Hepatocyte (in vitro differentiated cells): ENCODE results near the gene SURF1. TPM values are rescaled to one million over a fixed set of nuclear protein-coding genes. Genes with fewer than 3 reads are reported as not detected.
A peak's percentile ranks its signal among the peaks of the same experiment; 100 is the strongest.
"Not testable (repeated sequence)": the region's sequence is repeated elsewhere in the genome, so short reads cannot be mapped to it uniquely, and the experiment has no call there.

Experiments used
- DNase-seq: peaks from one replicate; pipeline ENCODE4 v3.0.0-alpha.2; 2016; ENCODE audit warnings: low spot score
- H2AFZ ChIP-seq: fragments of 200-600 bp; sonication (generic); 2 replicates; pipeline ENCODE4 v1.6.0; 2016; ENCODE audit warnings: antibody characterized with exemption, mild to moderate bottlenecking
- H3K27ac ChIP-seq: fragments of 200-600 bp; sonication (generic); 2 replicates; pipeline ENCODE4 v1.5.1; 2016; ENCODE audit warnings: mild to moderate bottlenecking
- H3K27me3 ChIP-seq: fragments of 200-600 bp; sonication (generic); 2 replicates; pipeline ENCODE4 v1.6.1; 2016
- H3K36me3 ChIP-seq: fragments of 200-600 bp; sonication (generic); replicated peaks from 2 replicates; pipeline ENCODE4 v1.5.1; 2016; ENCODE audit warnings: low read depth; ENCODE audit not compliant: insufficient read depth
- H3K4me1 ChIP-seq: fragments of 200-600 bp; sonication (generic); 2 replicates; pipeline ENCODE4 v1.5.1; 2016; ENCODE audit warnings: mild to moderate bottlenecking, moderate library complexity; ENCODE audit not compliant: insufficient read depth
- H3K4me2 ChIP-seq: fragments of 200-600 bp; sonication (generic); 2 replicates; pipeline ENCODE4 v1.6.0; 2016
- H3K4me3 ChIP-seq: fragments of 200-600 bp; sonication (generic); 2 replicates; pipeline ENCODE4 v1.5.1; 2016; ENCODE audit warnings: mild to moderate bottlenecking
- H3K79me2 ChIP-seq: fragments of 200-600 bp; sonication (generic); 2 replicates; pipeline ENCODE4 v1.6.0; 2017; ENCODE audit warnings: mild to moderate bottlenecking
- H3K9me2 ChIP-seq: fragments of 200-600 bp; sonication (generic); replicated peaks from 2 replicates; pipeline ENCODE4 v1.6.0; 2017; ENCODE audit warnings: mild to moderate bottlenecking; ENCODE audit not compliant: insufficient read depth
- H3K9me3 ChIP-seq: fragments of 200-600 bp; sonication (generic); 2 replicates; pipeline ENCODE4 v1.5.1; 2016; ENCODE audit warnings: low read depth, mild to moderate bottlenecking
- H4K20me1 ChIP-seq: fragments of 200-600 bp; sonication (generic); 2 replicates; pipeline ENCODE4 v1.6.0; 2016; ENCODE audit warnings: mild to moderate bottlenecking; ENCODE audit not compliant: insufficient read depth, poor library complexity, severe bottlenecking
- EZH2 ChIP-seq: fragments of 200-600 bp; sonication (generic); IDR thresholded peaks from 2 replicates; pipeline ENCODE4 v1.6.1; 2016; ENCODE audit warnings: antibody characterized with exemption, mild to moderate bottlenecking, borderline replicate concordance
- EZH2phosphoT487 ChIP-seq: fragments of 200-600 bp; sonication (generic); IDR thresholded peaks from one replicate; pipeline ENCODE4 v1.6.1; 2018; ENCODE audit warnings: antibody characterized with exemption, mild to moderate bottlenecking, low read depth, moderate library complexity; ENCODE audit not compliant: unreplicated experiment, severe bottlenecking
- WGBS: methylation state at CpG from one replicate; pipeline ENCODE4 v1.1.6; 2016; ENCODE audit warnings: low lambda C conversion rate; ENCODE audit errors: missing lambda C conversion rate; 5-methylcytosine and 5-hydroxymethylcytosine counted together
- polyA plus RNA-seq: library from polyadenylated mRNA; unstranded; fragments of >200 nt; fragmentation: Nextera tagmentation; extraction: Ambion mirVana; gene quantifications from 2 replicates; pipeline ENCODE4 v1.2.1, GENCODE V29; 2016
- total RNA-seq: library from RNA; depleted of rRNA; stranded (reverse); fragments of >200 nt; gene quantifications from 2 replicates; pipeline ENCODE4 v1.2.3, GENCODE V29; 2014
- TF ChIP-seq, protein P1 (sequence below): fragments of 200-600 bp; sonication (generic); IDR thresholded peaks from 2 replicates; pipeline ENCODE4 v1.5.1; 2016; ENCODE audit warnings: antibody characterized with exemption, mild to moderate bottlenecking; ENCODE audit not compliant: poor library complexity

The SURF1 gene
- total and polyA plus RNA-seq, 2 experiments from 2014 or later = 37.4 to 76.5 TPM

DNA sequence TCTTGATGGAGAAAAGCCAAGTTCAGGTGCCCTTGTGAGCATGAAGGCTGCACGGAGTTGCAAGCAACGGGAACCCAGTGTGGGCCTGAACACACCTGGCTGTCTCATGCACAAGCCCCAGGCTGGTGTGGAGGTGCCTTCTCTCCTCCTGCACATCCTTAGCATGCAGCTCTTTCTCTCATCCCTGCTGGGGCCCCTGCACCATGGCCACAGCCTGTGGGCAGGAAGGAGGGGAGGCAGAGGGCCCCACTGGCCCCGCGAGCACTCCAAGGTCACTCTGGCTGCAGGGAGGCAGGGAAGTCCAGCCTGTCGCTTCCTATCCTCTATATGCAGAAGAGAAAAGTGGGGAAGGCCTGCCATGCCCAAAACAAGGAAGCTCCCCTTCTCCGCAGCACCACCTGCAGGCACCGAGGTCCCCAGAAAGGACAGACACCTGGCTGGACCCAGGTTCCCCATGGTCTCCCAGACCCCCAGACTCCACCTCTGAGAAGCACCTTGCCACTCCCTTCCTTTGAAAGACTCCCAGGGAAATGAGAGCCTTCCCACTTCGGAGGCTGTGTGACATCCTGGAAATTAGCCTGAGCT lies 38.5 kb upstream of the SURF1 start:
- 72% methylated on average over 7 of the region's 8 CpGs for WGBS

DNA sequence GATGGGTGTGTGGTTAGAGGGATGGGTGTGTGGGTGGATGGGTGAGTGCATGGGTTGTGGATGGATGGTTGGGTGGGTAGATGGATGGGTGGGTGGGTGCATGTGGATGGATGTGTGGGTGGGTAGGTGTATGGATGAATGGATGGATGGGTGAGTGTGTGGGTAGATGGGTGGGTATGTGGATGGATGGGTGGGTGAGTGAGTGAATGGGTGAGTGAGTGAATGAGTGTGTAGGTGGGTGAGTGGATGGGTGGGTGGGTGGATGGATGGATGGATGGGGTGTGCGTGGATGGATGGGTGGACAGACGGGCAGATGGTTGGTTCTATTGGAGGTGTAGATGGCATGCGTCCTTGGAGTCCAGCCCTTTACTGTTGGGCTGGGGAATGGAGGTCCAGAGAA lies 37.1 kb upstream of the SURF1 start:
- Histone ChIP-seq H3K9me3 (no peaks in the 10 kb centered on the region), H2AFZ (no peak overlapping the region), H3K27me3 (no peaks in the 10 kb centered on the region), H3K4me3 (no peak overlapping the region), H3K27ac (no peak overlapping the region), H3K4me1 (peaks cover 5% of the 10 kb centered on the region), H3K36me3 (no peaks in the 10 kb centered on the region), H3K9me2 (no peaks in the 10 kb centered on the region), H3K4me2 (no peak overlapping the region), H4K20me1 (no peaks in the 10 kb centered on the region), H3K79me2 (no peaks in the 10 kb centered on the region)
- 83% methylated on average over 2 of the region's 3 CpGs for WGBS
- no peak for DNase-seq
- TF ChIP-seq EZH2phosphoT487 = no peak
- TF ChIP-seq, protein P1, sequence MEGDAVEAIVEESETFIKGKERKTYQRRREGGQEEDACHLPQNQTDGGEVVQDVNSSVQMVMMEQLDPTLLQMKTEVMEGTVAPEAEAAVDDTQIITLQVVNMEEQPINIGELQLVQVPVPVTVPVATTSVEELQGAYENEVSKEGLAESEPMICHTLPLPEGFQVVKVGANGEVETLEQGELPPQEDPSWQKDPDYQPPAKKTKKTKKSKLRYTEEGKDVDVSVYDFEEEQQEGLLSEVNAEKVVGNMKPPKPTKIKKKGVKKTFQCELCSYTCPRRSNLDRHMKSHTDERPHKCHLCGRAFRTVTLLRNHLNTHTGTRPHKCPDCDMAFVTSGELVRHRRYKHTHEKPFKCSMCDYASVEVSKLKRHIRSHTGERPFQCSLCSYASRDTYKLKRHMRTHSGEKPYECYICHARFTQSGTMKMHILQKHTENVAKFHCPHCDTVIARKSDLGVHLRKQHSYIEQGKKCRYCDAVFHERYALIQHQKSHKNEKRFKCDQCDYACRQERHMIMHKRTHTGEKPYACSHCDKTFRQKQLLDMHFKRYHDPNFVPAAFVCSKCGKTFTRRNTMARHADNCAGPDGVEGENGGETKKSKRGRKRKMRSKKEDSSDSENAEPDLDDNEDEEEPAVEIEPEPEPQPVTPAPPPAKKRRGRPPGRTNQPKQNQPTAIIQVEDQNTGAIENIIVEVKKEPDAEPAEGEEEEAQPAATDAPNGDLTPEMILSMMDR = no peak
- no peak for TF ChIP-seq EZH2

More for the DNA sequence above, 38.5 kb upstream of the SURF1 start:
- Histone ChIP-seq H3K4me3 (no peak overlapping the region), H3K9me3 (no peaks in the 10 kb centered on the region), H3K79me2 (no peaks in the 10 kb centered on the region), H3K36me3 (no peaks in the 10 kb centered on the region), H3K27ac (no peak overlapping the region), H2AFZ (no peak overlapping the region), H3K27me3 (no peaks in the 10 kb centered on the region), H3K4me2 (no peak overlapping the region), H3K9me2 (no peaks in the 10 kb centered on the region), H3K4me1 (peaks cover 5% of the 10 kb centered on the region), H4K20me1 (no peaks in the 10 kb centered on the region)
- DNase-seq = no peak
- TF ChIP-seq EZH2phosphoT487 (no peak), EZH2 (no peak)
- TF ChIP-seq, protein P1 = no peak

DNA sequence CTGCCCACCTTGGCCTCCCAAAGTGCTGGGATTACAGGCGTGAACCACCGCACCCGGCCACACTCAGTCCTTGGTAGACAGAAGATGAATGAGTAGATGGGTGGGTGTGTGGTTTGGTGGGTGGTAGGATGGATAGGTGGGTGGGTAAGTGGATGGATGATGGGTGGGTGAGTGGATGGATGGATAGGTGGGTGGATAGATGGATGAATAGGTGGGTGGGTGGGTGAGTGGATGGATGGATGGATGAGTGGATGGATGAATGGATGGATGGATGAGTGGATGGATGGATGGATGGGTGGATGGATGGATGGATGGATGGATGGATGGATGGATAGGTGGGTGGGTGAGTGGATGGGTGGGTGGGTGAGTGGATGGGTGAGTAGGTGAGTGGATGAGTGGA lies 36.0 kb upstream of the SURF1 start:
- H3K36me3 ChIP-seq, H4K20me1 ChIP-seq, H3K27ac ChIP-seq, H3K9me3 ChIP-seq, H3K27me3 ChIP-seq, H2AFZ ChIP-seq, DNase-seq, H3K4me1 ChIP-seq, H3K79me2 ChIP-seq, H3K4me3 ChIP-seq, H3K9me2 ChIP-seq: not testable (repeated sequence)
- peak overlapping the region; percentile 51 for H3K4me2 ChIP-seq
- WGBS = 96% methylated on average over 3 of the region's 3 CpGs

DNA sequence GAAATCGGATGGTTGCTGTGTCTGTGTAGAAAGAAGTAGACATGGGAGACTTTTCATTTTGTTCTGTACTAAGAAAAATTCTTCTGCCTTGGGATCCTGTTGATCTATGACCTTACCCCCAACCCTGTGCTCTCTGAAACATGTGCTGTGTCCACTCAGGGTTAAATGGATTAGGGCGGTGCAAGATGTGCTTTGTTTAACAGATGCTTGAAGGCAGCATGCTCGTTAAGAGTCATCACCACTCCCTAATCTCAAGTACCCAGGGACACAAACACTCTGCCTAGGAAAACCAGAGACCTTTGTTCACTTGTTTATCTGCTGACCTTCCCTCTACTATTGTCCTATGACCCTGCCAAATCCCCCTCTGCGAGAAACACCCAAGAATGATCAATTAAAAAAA lies 35.2 kb upstream of the SURF1 start:
- H3K79me2 ChIP-seq, H3K36me3 ChIP-seq, H3K9me2 ChIP-seq, H3K4me2 ChIP-seq, H3K4me3 ChIP-seq, H4K20me1 ChIP-seq, H2AFZ ChIP-seq, H3K4me1 ChIP-seq, DNase-seq, H3K9me3 ChIP-seq, H3K27me3 ChIP-seq: not testable (repeated sequence)
- peak overlapping the region; percentile 69 for H3K27ac ChIP-seq
- WGBS = 54% methylated on average over 3 of the region's 4 CpGs
